GM21737 (cell line): Measurements from ENCODE around the gene PHLDA3.

Source experiments
- ATAC-seq: cut with Tn5 transposase; IDR thresholded peaks from one replicate; pipeline ENCODE4 v1.9.1; 2021; ENCODE audit warnings: mild to moderate bottlenecking, moderate library complexity; ENCODE audit not compliant: unreplicated experiment

PHLDA3 gene

DNA sequence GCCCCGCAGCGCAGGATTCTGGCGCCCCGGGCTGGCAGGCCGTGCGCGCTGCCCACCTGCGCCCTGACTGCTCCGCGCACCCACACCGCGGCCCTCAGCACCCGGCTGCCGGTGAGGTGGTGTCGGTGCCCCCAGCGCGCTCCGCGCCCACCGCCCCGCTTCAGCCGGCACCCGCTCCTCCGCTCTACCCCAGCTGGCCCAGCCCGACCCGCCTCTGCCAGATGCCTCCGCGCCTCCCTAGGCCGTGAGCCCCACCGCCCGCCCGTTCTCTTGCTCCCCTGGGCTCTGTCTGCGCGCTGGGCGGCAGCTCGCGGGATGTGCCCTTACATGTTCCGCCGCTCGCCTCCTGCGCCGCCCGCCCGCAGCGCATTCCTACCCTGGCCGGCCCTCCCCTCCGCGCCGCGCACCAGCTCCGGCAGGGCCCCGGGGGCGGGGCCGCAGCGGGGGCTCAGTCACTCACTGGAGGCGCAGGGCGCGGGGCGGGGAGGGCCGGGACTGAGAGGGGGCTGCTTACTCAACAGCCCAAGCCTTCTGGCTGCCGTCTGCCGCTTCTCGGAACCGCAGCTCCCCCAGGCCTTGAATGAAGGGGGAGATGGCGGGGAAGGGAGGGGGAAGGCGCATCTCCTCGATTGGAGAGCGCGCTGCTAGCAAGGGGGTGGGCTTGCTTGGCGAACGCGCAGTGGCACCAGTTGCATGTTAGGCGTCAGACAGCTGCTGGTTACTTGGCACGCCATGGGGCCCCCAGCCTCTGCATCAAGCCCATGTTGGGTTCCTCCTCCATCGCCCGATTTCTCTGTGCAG, at the start of gene PHLDA3:
PHLDA3 (minus strand) TSS at position 345 of the 801 bp plus-strand sequence. CDS start 402 bp downstream, outside the sequence.
- peak; percentile 75 for ATAC-seq

DNA sequence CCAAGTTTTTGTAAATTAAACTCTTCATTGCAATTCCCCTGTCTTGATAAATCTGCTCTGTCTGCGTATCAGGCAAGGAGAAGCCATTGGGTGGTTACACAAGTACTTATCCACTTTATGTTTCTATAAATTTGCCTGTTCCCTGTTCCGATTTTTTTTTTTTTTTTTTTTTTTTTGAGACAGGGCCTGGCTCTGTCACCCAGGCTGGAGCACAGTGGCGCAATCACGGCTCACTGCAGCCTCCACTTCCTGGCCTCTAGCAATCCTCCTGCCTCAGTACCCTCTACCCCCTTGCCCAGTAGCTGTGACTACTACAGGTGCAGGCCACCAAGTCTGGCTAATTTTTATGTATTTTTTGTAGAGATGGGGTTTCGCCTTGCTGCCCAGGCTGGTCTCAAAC, 49.1 kb upstream of the PHLDA3 start:
- no peak for ATAC-seq

DNA sequence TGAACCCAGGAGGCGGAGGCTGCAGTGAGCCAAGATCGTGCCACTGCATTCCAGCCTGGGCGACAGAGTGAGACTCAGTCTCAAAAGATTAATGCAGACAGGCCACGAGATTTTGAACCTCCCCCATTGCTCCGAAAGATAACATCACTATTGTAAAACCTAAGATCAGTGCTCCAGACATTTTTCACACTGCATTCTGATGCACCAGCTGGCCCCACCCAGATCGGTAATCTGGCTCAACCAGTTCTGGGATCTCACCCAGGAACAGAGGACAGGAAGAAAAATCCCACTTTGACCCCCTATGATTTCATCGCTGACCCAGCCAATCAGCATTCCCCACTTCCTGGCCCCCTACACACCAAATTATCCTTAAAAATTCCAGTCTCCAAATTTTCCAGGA, 48.6 kb upstream of the PHLDA3 start:
- ATAC-seq = no peak

DNA sequence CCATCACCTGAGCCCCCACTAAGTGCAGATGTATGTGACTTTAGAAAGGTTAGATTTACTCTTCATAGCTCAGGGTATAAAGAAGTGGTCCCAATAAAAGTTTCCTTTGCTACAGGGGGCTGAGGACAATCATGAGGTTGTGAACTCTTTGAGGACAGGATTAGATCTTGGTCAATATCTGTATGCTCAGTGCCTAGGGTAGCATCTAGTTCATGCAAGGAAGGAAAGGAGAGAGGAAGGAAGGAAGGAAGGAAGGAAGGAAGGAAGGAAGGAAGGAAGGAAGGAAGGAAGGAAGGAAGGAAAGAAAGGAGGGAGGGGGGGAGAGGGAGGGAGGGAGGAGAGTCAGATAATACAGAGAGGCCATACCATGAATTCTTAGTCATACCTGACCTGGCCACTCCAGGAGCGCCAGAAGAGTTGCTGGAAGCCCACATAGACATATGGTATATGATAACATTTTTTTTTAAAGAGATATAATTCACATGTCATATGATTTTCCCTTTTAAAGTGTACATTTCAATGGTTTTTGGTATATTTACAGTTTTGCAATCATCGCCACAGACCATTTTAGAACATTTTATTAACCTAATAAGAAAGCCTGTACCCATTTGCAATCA, 47.6 kb upstream of the PHLDA3 start:
- ATAC-seq = no peak

DNA sequence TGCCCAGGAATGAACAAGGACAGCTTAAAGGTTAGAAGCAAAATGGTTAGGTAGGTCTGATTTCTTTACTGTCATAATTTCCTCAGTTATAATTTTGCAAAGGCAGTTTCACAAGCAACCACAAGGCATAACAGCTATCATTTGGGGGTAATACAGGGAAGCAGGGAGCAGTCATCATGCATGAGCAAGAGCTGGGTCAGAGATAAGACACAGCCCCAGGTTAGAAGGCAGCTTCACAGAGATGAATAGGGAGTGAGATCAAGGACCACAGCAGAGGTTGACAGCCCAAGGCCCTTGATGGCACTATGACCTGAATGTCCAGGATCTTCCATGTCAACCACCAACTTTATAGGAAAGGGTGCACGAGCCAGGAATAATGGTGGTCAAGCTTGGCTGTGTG, 46.9 kb upstream of the PHLDA3 start:
- ATAC-seq = no peak

DNA sequence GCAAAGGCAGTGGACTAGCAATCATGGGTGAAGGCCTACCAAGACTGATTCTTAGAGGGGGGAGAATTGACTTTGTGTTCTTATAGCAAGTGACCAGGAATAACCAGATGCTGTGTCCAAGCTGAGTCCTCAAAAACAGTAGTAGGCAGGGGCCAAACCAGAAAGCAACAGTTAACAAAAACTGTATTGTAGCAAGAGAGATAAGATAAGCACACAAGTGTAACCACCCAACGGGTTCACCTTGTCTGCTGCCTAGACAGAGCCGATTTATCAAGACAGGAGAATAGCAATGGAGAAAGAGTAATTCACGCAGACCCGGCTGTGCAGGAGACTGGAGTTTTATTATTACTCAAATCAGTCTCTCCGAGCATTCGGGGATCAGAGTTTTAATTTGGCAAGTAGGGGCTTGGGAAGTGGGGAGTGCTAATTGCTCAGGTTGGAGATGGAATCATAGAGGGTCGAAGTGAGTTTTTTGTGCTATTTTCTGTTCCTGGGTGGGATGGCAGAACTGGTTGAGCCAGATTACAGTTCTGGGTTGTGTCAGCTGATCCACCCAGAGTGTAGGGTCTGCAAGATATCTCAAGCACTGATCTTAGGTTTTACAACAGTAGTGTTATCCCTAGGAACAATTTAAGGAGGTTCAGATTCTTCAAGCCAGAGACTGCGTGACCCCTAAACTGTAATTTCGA, 46.2 kb upstream of the PHLDA3 start:
- no peak for ATAC-seq

DNA sequence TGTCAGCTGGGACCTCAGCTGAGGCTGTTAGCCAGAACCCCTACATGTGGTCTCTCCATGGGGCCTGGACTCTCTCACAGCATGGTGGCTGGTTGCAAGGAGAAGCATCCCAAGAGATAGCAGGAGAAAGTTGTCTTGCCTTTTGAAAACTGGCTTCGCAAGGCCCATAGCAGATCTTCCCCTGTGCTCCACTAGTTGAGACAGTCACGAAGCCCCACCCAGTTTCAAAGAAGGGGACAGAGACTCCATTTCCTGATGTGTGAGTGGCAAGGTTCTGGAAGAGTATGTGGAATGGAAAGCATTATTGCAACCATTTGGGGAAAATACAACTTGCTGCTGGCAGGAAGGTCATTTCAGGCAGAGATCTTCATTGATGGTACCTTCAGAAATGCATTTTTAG, 45.5 kb upstream of the PHLDA3 start:
- no peak for ATAC-seq

DNA sequence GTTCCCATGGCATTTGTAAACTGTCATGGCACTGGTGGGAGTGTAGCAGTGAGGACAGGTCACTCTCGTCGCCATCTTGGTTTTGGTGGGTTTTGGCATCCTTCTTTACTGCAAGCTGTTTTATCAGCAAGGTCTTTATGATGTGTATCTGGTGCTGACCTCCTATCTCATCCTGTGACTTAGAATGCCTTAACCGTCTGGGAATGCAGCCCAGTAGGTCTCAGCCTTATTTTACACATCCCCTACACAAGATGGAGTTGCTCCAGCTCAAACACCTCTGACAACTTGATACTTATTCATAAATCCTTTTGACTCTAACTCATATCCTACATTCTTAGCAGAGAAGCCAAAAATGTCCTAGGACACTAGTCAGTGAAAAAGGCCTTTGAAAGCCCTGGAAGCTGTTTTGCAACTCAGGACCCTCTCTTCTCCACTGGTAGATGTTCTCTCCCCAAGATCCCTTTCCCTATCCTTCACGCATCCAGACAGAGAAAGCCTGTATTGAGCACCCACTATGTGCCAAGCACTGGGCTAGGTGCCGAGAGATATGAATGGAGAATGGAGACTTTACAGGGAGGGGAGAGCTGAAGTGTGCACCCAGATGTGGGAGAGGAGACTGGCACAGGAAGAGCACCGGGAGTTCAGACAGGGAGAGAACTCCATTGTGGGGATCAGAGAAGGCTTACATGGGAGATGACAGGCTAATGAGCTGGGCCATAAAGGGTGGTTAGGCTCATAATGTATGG, 44.7 kb upstream of the PHLDA3 start:
- ATAC-seq = no peak

DNA sequence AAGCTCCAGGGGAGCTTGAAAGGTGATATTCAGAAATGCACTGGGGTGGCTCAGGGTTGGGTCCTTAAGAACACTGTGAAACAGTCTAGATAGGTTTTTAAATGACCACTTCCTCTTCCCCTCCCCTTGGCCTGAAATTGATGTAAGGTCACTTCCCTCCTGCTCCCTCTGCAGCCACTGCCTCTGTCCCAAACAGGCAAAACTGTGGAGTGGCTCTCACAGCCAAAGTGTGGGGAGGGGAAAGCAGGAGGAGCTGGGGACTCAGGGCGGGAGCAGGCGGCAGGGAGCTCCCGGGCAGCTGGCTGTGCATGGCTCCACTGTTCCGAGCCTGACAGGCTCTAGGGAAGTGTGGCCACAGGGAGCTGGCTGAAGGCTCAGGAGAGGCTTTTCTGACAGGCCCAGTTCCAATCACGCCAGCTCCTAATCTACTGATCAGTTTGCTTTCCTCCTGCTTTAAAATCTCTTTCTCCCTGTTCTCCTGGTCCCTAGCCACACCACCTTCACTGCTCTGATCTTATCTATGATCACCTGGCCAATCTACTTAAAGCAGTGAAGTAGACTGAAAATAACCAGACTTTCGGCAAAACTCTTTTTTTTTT, 43.1 kb upstream of the PHLDA3 start:
- ATAC-seq = no peak

DNA sequence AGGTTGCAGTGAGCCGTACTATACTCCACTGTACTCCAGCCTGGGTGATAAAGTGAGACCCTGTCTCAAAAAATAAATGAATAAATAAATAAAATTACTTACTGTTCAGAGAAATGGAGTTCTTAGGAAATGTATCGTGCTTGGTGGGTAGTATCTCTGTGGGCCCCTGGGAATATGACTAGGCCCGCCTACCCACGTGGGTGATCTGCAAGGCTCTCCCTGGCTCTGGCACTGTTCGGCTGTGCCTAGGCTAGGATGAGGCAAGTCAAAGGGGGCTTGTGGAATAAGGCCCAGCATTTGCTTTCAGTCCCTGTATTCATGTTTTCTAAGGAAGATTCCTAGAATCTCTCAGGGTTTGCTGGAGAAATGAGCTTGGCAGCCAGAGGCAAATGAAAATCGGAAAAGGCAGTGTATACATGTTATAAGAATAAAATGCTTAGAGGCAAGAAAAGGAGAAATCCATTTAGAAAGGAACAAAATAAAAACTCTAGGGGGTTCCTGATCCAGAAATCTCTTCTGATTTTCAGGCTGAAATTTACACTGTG, 42.5 kb upstream of the PHLDA3 start:
- no peak for ATAC-seq

DNA sequence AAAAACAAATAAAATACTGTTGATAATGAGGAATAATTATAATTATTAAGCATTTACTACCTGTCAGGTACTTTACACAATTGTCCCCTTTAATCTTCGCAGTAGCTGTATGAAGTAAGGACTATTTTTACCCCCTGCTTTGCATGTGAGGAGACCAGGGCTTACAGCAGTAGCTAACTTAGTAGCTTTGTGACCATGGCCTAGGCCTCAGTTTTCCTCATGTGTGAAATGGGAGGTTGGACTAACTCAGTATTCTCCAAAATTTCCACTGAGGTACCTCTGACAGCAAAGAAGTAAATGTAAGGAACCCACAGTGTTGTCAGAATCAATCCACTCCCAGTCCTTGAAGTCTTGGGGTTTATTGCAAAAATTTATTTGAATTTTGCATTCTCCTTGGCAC, 41.7 kb upstream of the PHLDA3 start:
- no peak for ATAC-seq

DNA sequence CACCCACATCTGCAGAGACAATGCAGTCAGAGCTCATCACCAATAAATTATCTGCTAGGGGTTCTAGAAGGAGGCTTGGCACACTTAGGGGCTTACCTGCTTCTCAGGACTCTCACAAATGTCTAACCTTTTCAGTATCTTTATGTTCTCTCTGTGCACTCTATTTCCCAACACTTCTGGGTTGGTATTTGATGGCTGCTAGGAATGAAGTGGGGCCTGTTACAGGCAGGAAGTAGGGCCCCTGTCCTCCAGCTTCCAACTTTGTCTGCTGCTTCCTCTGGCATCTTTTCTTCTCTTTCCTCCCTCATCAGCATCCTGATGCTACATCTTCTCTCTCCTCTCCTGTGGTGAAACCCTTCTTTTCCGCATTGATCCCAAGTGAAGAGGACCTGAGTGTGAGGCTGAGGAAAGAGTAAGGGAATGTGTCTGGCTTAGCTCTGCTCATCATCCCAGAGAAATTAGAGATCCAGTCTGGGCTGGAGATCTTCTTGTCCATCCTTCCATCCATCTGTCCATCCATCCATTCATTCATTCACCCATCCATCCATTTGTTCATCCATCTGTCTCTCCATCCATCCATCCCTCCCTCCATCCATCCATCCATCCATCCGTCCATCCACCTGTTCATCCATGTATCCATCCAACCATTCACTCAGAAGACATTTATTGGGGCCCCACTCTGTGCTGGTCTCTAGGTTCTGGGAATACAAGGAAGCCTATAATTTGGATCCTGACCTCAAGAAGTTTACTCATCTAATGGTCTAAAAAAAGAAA, 40.8 kb upstream of the PHLDA3 start:
- no peak for ATAC-seq

DNA sequence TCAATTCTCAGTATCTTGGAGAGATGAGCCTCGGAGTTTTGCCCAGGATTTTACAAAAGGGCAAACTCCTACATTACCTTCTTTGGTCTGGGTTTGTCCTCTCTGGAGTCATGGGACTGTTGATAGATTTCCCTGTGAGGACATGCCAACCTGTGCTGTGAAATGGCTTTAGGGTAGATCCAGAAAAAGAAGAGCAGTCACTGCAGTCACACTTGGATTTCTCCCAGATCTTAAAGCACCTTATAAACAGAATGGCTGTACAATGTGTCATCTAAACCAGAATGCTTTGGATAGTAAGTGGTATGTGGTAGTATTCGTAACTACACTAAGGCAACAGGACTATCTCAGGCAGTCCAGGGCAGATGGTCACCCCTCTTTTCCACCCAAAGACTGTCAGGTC, 39.8 kb upstream of the PHLDA3 start:
- no peak for ATAC-seq

DNA sequence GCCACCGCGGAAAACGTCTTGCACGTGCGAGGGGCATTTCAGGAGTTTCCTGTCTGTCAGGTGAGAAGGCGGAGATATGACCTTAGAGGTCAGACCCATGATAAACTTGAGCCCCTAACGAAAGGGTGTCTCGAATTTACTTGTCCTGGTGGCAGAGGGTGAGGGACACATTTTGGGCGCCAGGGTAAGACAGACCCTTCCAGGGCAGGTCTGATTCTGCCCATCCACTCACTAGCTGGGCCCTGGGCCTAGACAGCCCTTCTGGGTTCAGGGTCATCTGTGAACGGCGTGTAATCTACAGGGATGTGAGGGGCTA, 38.3 kb upstream of the PHLDA3 start:
- ATAC-seq = peak; percentile 2

DNA sequence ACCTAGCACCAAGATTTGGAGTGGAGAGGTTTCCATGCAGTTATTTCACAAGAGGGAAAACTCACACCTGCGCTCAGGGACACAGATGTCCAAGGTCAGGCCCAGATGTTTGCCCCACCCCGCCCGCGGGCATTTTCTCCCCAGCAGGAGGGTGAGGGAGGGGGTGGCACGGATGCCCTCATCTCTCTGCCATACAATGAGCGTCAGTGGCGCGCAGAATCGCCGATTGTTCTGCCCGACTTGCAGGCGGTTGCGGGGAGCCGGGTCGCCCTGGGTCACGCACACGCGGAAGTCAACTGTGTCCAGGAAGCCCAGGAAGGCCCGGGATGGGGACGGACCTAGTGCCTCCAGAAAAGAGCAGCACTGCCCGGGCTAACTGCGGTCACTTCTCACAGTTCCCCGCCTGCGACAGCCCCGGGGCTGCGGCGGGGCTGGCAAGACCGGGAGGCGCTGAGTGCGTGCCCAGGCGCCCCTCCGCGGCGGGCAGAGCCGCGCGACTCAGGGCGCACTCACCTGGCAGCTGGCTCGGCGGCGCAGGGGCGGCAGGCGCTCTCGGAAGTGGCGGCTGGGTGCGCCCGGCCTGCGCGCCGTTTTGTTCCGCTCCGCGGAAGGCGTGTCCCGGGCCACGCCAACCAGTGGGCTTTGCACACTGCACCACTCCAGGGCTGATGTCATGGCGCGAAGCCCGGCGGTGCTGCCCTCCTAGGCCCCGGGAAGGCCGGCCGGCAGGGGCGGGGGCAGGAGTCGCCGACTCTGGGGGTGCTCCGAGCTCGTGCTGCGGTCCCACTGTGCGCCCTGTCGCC, 37.8 kb upstream of the PHLDA3 start, which contains the start of gene CSRP1:
CSRP1 (minus strand) TSS at position 567 of the 803 bp plus-strand sequence. CDS start 10,820 bp downstream, outside the sequence.
- peak; percentile 91 for ATAC-seq

DNA sequence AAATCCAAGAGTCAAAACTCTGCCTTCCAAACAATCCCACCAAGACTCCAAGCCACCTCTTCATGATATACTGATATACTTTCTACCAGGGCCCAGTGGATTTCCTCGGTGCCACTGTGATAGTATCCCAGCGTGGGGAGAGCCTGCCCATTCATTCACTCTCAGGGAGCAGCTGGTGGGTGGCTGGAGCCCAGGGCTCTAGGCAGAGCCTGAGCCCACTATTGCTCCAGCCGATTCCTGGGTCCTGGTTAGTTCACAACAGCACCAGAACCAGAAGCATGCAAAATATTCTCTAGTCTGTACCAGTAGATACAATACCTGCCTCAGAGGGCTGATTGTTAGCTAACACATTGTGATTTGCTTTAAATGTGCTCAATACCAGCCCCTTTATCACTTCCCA, 37.1 kb upstream of the PHLDA3 start:
- ATAC-seq = no peak

DNA sequence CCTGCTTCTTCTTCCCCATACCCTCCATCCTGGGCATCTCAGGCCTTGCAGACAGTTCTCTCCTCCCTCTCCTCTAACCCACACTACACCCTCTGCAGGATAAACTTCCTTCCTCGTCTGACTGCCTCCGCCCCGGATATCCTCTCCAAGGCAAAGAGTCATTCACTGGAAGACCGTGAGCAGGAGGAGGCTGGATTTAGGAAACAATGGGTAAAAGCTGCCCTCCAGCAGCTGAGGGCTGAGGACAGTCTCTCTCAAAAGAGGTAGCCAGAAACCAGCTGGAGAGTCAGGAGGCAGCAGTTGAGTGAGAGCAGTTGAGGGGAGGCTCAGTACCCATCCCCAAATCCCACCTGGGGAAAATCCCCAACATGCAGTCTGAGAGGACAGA, 36.5 kb upstream of the PHLDA3 start:
- no peak for ATAC-seq

DNA sequence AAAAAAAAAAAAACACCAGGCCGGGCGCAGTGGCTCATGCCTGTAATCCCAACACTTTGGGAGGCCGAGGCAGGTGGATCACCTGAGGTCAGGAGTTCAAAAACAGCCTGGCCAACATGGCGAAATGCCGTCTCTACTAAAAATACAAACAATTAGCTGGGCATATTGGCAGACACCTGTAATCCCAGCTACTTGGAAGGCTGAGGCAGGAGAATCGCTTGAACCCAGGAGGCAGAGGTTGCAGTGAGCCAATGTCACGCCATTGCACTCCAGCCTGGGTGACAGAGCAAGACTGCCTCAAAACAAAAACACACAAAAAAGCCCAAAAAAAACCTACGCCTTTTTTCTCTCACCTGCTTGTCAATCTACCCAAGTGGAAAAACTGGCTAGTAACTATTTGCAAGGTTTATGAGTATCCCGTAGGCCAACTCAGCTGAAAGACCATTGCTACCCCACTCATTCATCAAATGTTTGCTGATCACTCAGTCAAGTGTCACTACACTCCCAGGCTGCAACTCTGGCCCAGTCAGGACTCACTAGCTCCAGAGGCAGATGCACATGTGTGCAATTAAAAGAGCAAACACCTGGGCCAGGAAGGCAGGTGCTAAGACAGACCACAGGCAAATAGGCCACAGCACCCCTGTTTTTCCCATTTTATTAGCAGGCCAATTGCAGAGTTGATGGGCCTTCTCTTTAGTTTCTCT, 36.0 kb upstream of the PHLDA3 start:
- ATAC-seq = no peak
